H1 (cell line): ENCODE measurements around the gene ADAMTS20.

Experiments used
- CHD2 ChIP-seq: IDR thresholded peaks from 2 replicates; pipeline ENCODE4 v1.6.1; 2012; ENCODE audit warnings: low read length, improper control_type of control experiment
- CTCF ChIP-seq, 3 experiments: IDR thresholded peaks; 1 replicate in 2 of 3; 2 replicates in 1 of 3; pipeline versions ENCODE4 v1.5.1 to v1.6.1; 2011; ENCODE audit warnings: low read length in 3 of 3, mild to moderate bottlenecking in 3 of 3, inconsistent platforms in 2 of 3, low read depth in 1 of 3, moderate library complexity in 1 of 3; ENCODE audit not compliant: insufficient read depth in 1 of 3; ENCODE audit errors: control extremely low read depth in 1 of 3
- EP300 ChIP-seq, 2 experiments: IDR thresholded peaks; 1 replicate in 1 of 2; 2 replicates in 1 of 2; pipeline ENCODE4 v1.6.1; 2011 to 2012; ENCODE audit warnings: low read depth in 2 of 2, low read length in 2 of 2, mild to moderate bottlenecking in 2 of 2, borderline replicate concordance in 1 of 2, inconsistent platforms in 1 of 2, moderate library complexity in 1 of 2
- EZH2 ChIP-seq: fragments of 200-600 bp; sonication (generic); IDR thresholded peaks from 2 replicates; pipeline ENCODE4 v1.7.1; 2012; ENCODE audit warnings: low read depth, mild to moderate bottlenecking, moderate library complexity, low read length, inconsistent platforms; ENCODE audit not compliant: severe bottlenecking
- FOSL1 ChIP-seq: IDR thresholded peaks from 2 replicates; pipeline ENCODE4 v1.6.1; 2011; ENCODE audit warnings: mild to moderate bottlenecking, low read depth, low read length, moderate library complexity; ENCODE audit not compliant: insufficient read depth
- GABPA ChIP-seq: IDR thresholded peaks from 2 replicates; pipeline ENCODE4 v1.6.1; 2011; ENCODE audit warnings: mild to moderate bottlenecking, low read length, moderate library complexity, borderline replicate concordance; ENCODE audit not compliant: insufficient read depth
- JUND ChIP-seq: IDR thresholded peaks from 2 replicates; pipeline ENCODE4 v1.6.1; 2011; ENCODE audit warnings: mild to moderate bottlenecking, improper control_type of control experiment, low read length
- POLR2AphosphoS5 ChIP-seq: IDR thresholded peaks from 2 replicates; pipeline ENCODE4 v1.6.1; 2011; ENCODE audit warnings: low read depth, low read length
- SP2 ChIP-seq: IDR thresholded peaks from 2 replicates; pipeline ENCODE4 v1.6.1; 2012; ENCODE audit warnings: mild to moderate bottlenecking, low read length, inconsistent platforms

- no peak for TF ChIP-seq EZH2
- TF ChIP-seq CTCF (IDR thresholded peaks at IDR 0.05; ENCODE audit: control extremely low read depth in 1 of 3, insufficient read depth in 1 of 3, low read depth in 1 of 3, low read length in 3 of 3) = no peak
- no peak for TF ChIP-seq EP300 (IDR thresholded peaks at IDR 0.05; ENCODE audit: borderline replicate concordance in 1 of 2, low read depth in 2 of 2, low read length in 2 of 2)
- no peak for TF ChIP-seq POLR2AphosphoS5
- no peak for TF ChIP-seq GABPA
- no peak for TF ChIP-seq SP2
- no peak for TF ChIP-seq JUND
- TF ChIP-seq FOSL1 = no peak
- no peak for TF ChIP-seq CHD2
These were observed 170.1 kb downstream of the ADAMTS20 start for GRCh38 chr12:43381879-43382278.
